Stimulated activated CD8-positive, alpha-beta memory T cell treated with anti-CD3 and anti-CD28 coated beads, Interleukin-7, amount 100 ng/mL, for 48 hours (primary cell): ENCODE measurements around the gene ANP32E.
A peak's percentile ranks its signal among the peaks of the same experiment; 100 is the strongest.

Experiments
- DNase-seq, 2 donors: peaks; one replicate each; pipeline ENCODE4 v3.0.0-alpha.2; 2020; ENCODE audit warnings: low read depth in 1 of 2; ENCODE audit errors: extremely low read depth in 1 of 2

ANP32E gene

GRCh38 chr1:150235852-150236613 is at the start of gene ANP32E:
ANP32E (minus strand) TSS chr1:150236112; CDS start chr1:150235786, 326 bp downstream.
- peak; percentile 75 to 91 for DNase-seq

DNA sequence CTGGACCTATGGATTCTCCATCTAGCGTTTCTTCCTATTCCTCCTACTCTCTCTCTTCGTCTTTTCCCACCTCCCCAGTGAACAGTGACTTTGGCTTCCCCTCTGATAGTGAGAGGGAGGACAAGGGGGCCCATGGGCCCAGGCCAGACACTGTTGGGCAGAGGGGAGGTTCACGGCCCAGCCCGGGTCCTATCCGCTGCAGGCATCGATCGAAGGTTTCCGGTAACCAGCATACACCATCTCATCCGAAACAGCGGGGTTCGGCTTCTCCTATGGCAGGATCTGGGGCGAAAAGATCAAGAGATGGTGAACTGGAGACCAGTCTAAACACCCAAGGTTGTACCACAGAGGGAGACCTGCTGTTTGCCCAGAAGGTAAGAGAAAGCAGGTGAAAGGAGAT is 47.3 kb upstream of the ANP32E start:
- no peak for DNase-seq

- no peak for DNase-seq
Measured at GRCh38 chr1:150282558-150282958, 46.6 kb upstream of the ANP32E start.

GRCh38 chr1:150281758-150282557 is 46.0 kb upstream of the ANP32E start, which contains the start of gene CIART:
CIART (plus strand) TSS chr1:150282554; CDS start chr1:150283268, 714 bp downstream.
- peak in 1 of 2 donors; percentile 70 for DNase-seq

- DNase-seq: peak in 1 of 2 donors; percentile 31
Measured at GRCh38 chr1:150281221-150281757, 45.4 kb upstream of the ANP32E start.

- no peak for DNase-seq
Measured at GRCh38 chr1:150280138-150280707, 44.3 kb upstream of the ANP32E start.

- no peak for DNase-seq
Measured at GRCh38 chr1:150273311-150273710, 37.4 kb upstream of the ANP32E start.

DNA sequence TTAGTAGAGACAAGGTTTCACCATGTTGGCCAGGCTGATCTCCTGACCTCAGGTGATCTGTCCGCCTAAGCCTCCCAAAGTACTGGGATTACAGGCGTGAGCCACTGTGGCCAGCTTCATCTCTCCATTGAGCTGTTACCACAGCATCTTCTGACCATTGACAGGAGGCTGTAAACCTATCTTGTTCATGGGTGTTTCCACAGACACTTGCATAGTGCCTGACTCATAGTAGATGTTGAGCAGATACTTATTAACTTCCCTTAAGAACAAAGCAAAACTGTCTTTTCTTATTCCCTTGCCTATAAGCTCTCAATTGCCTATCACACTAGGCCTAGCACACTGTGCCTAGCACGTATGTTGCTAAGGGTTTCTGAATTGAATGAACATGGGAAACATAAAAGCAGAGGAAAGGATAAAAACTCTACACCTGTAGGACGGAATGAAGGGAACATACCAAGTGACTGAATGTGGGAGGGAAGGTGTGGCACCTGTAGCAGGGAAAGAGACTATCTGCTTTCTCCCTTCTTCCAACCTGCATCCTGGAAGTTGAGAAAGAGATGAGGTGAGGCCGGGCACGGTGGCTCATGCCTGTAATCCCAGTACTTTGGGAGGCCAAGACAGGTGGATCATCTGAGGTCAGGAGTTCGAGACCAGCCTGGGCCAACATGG is 35.5 kb upstream of the ANP32E start:
- DNase-seq: no peak

- no peak for DNase-seq
Measured at GRCh38 chr1:150269451-150269850, 33.5 kb upstream of the ANP32E start.

GRCh38 chr1:150268705-150269403 is 32.9 kb upstream of the ANP32E start, which contains the start of gene APH1A:
APH1A (minus strand) TSS chr1:150269016; CDS start chr1:150268810, 206 bp downstream.
- DNase-seq: peak; percentile 83 to 95

- no peak for DNase-seq
Measured at GRCh38 chr1:150268340-150268704, 32.4 kb upstream of the ANP32E start.

DNA sequence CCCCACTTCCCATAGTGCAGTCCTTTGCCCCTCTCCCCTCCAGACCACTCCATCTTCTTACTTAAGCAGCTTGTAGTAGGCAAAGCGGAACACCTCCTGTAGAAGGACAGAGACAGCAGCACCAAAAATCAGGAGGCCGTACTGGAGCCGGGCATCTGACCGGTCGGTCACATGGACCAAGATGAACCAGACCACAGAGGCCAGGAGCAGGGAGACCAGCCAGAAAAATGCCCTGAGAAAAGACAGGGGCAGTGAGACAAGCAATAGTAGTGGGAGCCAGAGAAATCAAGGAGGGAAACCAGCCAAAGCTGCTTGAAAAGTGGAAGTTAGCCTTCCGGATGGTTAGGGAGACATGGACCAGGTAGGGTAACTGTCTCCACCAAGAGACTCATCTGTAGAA is 32.0 kb upstream of the ANP32E start:
- DNase-seq: no peak

GRCh38 chr1:150263549-150263948 is 27.6 kb upstream of the ANP32E start:
- DNase-seq: no peak

GRCh38 chr1:150262388-150263320 is 26.7 kb upstream of the ANP32E start:
- DNase-seq: no peak

GRCh38 chr1:150261367-150261766 is 25.5 kb upstream of the ANP32E start:
- DNase-seq: no peak

DNA sequence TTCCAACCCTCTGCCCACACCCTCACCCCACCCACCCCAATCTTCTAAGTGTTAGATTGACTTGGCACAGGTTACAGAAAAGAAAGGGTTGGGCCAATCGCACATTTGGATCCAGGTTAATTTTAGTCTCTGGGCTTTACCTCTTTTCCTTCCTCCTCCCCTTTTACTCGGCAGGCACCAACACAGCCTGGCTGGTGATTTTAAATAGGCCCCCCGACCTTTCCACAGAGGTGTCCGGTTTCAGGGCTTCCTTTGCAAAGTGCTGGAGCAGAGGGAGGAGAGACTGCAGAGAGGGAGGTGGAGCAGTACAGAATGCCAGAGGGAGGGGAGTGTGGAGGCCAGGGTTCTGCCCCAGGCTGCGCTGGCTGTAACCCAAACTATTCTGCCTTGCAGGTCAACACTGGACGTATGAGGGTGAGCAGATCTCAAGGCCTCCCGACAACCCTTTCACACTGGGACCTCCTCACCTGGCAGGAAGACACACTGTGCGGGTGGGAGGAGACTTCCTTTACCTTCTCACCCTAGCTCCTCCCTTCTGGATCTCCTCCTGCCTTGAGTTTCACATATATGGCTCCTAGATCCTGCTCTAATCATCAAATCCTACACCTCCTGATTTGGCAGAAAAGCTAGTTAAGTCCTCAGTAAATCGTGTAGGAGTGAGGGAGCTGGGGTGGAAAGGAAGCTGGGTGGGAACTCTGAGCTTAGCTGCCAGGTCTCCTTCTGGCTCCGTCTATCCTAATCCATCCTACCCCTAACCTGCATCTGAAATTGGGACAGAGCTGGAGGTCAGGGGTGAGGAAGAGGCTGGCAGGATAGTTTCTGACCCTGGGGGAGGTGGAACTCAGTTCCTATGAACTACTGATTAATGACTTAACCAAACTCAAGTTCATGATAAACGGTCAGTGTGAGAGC is 24.1 kb upstream of the ANP32E start:
- DNase-seq: no peak

DNA sequence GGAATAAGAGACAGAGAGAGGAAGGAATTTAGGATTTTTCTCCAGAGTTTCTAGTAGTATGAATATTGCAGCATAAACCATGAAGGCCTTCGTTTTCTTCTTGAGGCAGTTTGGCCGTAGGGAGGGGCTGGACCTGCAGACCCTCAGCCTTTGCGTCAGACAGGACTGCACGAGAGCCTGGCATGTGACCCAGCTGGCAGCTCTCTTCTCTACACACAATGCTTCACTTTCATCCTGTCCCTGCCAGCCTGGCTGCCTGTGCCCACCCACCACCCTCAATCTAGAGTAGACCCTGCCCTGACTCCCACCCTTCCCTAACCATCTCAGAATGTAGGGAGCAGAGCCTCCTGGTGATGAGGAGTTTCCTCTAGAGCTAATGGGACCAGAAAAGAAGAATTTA is 23.3 kb upstream of the ANP32E start:
- DNase-seq: no peak
